GM12878 (cell line): ENCODE results near the gene ANKRD31. TPM values are rescaled to one million over a fixed set of nuclear protein-coding genes. Genes with fewer than 3 reads are reported as not detected.

Experiments used
- ATAC-seq: fragments of 200-7000 bp; cut with Tn5 transposase; 3 replicates; pipeline ENCODE4 v1.9.1; 2020; ENCODE audit warnings: mild to moderate bottlenecking, moderate library complexity
- BruUV-seq: library from RNA; stranded (reverse); fragments of 400-500 nt; replicated peaks from 2 replicates; lab custom pipeline; 2021; lab: Mats Ljungman, UMichigan
- CTCF ChIA-PET: fragments of 300-600 bp; sonication (Branson Sonifier 250); formaldehyde crosslinking; extraction: SDS; loops from one replicate; lab custom pipeline; 2021; ENCODE audit warnings: inconsistent platforms; lab: Yijun Ruan, JAX
- POLR2A ChIA-PET: fragments of 350-600 bp; formaldehyde crosslinking; extraction: SDS; loops from one replicate; lab custom pipeline; 2021; ENCODE audit warnings: inconsistent platforms; lab: Charles Lee
- RAD21 ChIA-PET: fragments of 300-600 bp; sonication (Branson Sonifier 250); formaldehyde crosslinking; loops from one replicate; lab custom pipeline; 2023; ENCODE audit warnings: antibody characterized with exemption; ENCODE audit not compliant: unreplicated experiment; lab: Charles Lee
- SMC1A ChIA-PET: fragments of 300-600 bp; sonication (Branson Sonifier 250); formaldehyde crosslinking; loops from one replicate; lab custom pipeline; 2023; ENCODE audit not compliant: unreplicated experiment, uncharacterized antibody; lab: Charles Lee
- DNase-seq: peaks from one replicate; pipeline ENCODE4 v3.0.0-alpha.2; 2011; ENCODE audit warnings: low read depth, low spot score
- FAIRE-seq: peaks from 3 replicates; lab custom pipeline; 2011; peaks lifted over from hg19 to GRCh38; lab: Jason Lieb, UNC
- H2AFZ ChIP-seq: 2 replicates; pipeline ENCODE4 v1.6.0; 2011; ENCODE audit warnings: low read depth, low read length, control low read depth; ENCODE audit not compliant: control insufficient read depth
- H3K27ac ChIP-seq: 2 replicates; pipeline ENCODE4 v1.5.1; 2011; ENCODE audit warnings: control low read depth; ENCODE audit not compliant: control insufficient read depth, insufficient read depth
- H3K27me3 ChIP-seq, 2 experiments: replicated peaks in 1 of 2; 2 replicates each; pipeline versions ENCODE4 v1.6.0 to v1.6.1; 2011; ENCODE audit warnings: low read length in 1 of 2; ENCODE audit not compliant: control insufficient read depth in 2 of 2, insufficient read depth in 2 of 2
- H3K36me3 ChIP-seq, 2 experiments: 2 replicates each; pipeline ENCODE4 v1.5.1; 2011; ENCODE audit warnings: low read length in 1 of 2; ENCODE audit not compliant: control insufficient read depth in 2 of 2, insufficient read depth in 2 of 2
- H3K4me1 ChIP-seq: 2 replicates; pipeline ENCODE4 v1.6.1; 2011; ENCODE audit warnings: mild to moderate bottlenecking, low read length, moderate library complexity, mixed read lengths; ENCODE audit not compliant: control insufficient read depth, insufficient read depth
- H3K4me2 ChIP-seq: 2 replicates; pipeline ENCODE4 v1.6.0; 2011; ENCODE audit warnings: control low read depth; ENCODE audit not compliant: control insufficient read depth, insufficient read depth
- H3K4me3 ChIP-seq: fragments of 200-600 bp; sonication (generic); 2 replicates; pipeline ENCODE4 v1.5.1; 2016
- H3K79me2 ChIP-seq: 2 replicates; pipeline ENCODE4 v1.6.0; 2011; ENCODE audit warnings: low read length; ENCODE audit not compliant: control insufficient read depth, insufficient read depth
- H3K9ac ChIP-seq: 2 replicates; pipeline ENCODE4 v1.8.0; 2011; ENCODE audit warnings: low read length, control low read depth, mixed read lengths; ENCODE audit not compliant: control insufficient read depth, insufficient read depth
- H3K9me3 ChIP-seq: replicated peaks from 3 replicates; pipeline ENCODE4 v1.5.1; 2011; ENCODE audit warnings: mild to moderate bottlenecking, low read length; ENCODE audit not compliant: control insufficient read depth, insufficient read depth
- H4K20me1 ChIP-seq: 2 replicates; pipeline ENCODE4 v1.6.0; 2011; ENCODE audit not compliant: control insufficient read depth, insufficient read depth
- FOS ChIP-seq: IDR thresholded peaks from 3 replicates; pipeline ENCODE4 v1.6.1; 2011; ENCODE audit warnings: borderline replicate concordance; ENCODE audit not compliant: insufficient read length; ENCODE audit errors: extremely low read depth
- GATAD2B ChIP-seq: fragments of 450-650 bp; conservative IDR thresholded peaks from 2 replicates; pipeline ENCODE4 v1.6.1; 2017; ENCODE audit warnings: low read depth, mild to moderate bottlenecking, moderate library complexity
- MYC ChIP-seq: IDR thresholded peaks from 2 replicates; pipeline ENCODE4 v1.6.1; 2011; ENCODE audit warnings: mild to moderate bottlenecking, low read length, moderate library complexity, inconsistent platforms; ENCODE audit not compliant: insufficient read depth, insufficient replicate concordance, insufficient read length, severe bottlenecking
- PAX5 ChIP-seq: IDR thresholded peaks from 2 replicates; pipeline ENCODE4 v1.6.1; 2011; ENCODE audit warnings: low read depth, low read length, borderline replicate concordance
- PKNOX1 ChIP-seq: fragments of 450-650 bp; IDR thresholded peaks from 2 replicates; pipeline ENCODE4 v1.6.1; 2016; ENCODE audit warnings: mild to moderate bottlenecking
- RELA ChIP-seq: fragments of 450-650 bp; IDR thresholded peaks from 2 replicates; pipeline ENCODE4 v1.8.0; 2014; ENCODE audit warnings: borderline replicate concordance; ENCODE audit not compliant: partially characterized antibody
- SIN3A ChIP-seq: IDR thresholded peaks from 2 replicates; pipeline ENCODE4 v1.6.1; 2012; ENCODE audit warnings: low read depth, low read length, improper control_type of control experiment
- SP1 ChIP-seq: IDR thresholded peaks from one replicate; pipeline ENCODE4 v1.6.1; 2011; ENCODE audit warnings: low read depth, low read length
- STAT1 ChIP-seq: fragments of 450-650 bp; conservative IDR thresholded peaks from 2 replicates; pipeline ENCODE4 v1.6.1; 2014; ENCODE audit warnings: antibody characterized with exemption, mild to moderate bottlenecking
- ZSCAN29 ChIP-seq: fragments of 450-650 bp; IDR thresholded peaks from 2 replicates; pipeline ENCODE4 v1.6.1; 2017; ENCODE audit warnings: mild to moderate bottlenecking, moderate library complexity
- WGBS: methylation state at CpG from one replicate; pipeline ENCODE4 v1.1.6; 2016; ENCODE audit warnings: low lambda C conversion rate; ENCODE audit not compliant: insufficient replicate concordance, insufficient coverage; ENCODE audit errors: missing lambda C conversion rate; 5-methylcytosine and 5-hydroxymethylcytosine counted together
- in situ Hi-C: fragments of 300-500 bp; cut with MboI; formaldehyde crosslinking; loops from 9 replicates; pipeline ENCODE4 v1.14.3; 2018; ENCODE audit warnings: mixed read lengths
- intact Hi-C: fragments of 100-400 bp; cut with micrococcal nuclease; formaldehyde crosslinking; loops from one replicate; pipeline ENCODE4 v1.14.2; 2022; ENCODE audit not compliant: unreplicated experiment
- polyA plus RNA-seq, 11 experiments: library from polyadenylated mRNA; depleted of rRNA in 4 of 11; unstranded in 6 of 11; stranded (reverse) in 5 of 11; fragments of >200 nt; fragmentation: Nextera tagmentation in 4 of 11; fragmentation: Illumina TruSeq in 1 of 11; extraction: Ambion mirVana in 4 of 11; extraction: Trizol in 1 of 11; gene quantifications; 1 replicate in 1 of 11; 2 replicates in 10 of 11; pipeline versions ENCODE4 v1.2.1 to v1.2.3, GENCODE V29; 2011 to 2016; ENCODE audit warnings: inconsistent platforms in 2 of 11, missing spikeins in 2 of 11, low read depth in 1 of 11
- total RNA-seq, 4 experiments: library from RNA; depleted of rRNA in 3 of 4; stranded (reverse); fragments of >200 nt in 3 of 4; fragmentation: Illumina TruSeq in 1 of 4; extraction: Trizol in 1 of 4; gene quantifications; 2 replicates each; pipeline versions ENCODE4 v1.2.1 to v1.2.3, GENCODE V29; 2013 to 2021
- TF ChIP-seq, protein P1 (sequence below): fragments of 450-650 bp; IDR thresholded peaks from 2 replicates; pipeline ENCODE4 v1.6.1; 2017; ENCODE audit warnings: low read depth, mild to moderate bottlenecking, moderate library complexity
- TF ChIP-seq, protein P2 (sequence below): fragments of 450-650 bp; IDR thresholded peaks from 2 replicates; pipeline ENCODE4 v1.6.1; 2018; ENCODE audit warnings: mild to moderate bottlenecking, low read depth, moderate library complexity; ENCODE audit not compliant: partially characterized antibody
- TF ChIP-seq, protein P3 (sequence below): fragments of 150-350 bp; IDR thresholded peaks from 2 replicates; pipeline ENCODE4 v1.6.1; 2014; ENCODE audit warnings: mild to moderate bottlenecking, low read depth, low read length

Gene ANKRD31
- total and polyA plus RNA-seq, 10 of the 15 experiments (the other 5 are each of a cell fraction or from before 2014, with no cell fraction given) = under 0.01 to 0.10 (median 0.04) TPM; not detected in 3

GRCh38 chr5:75059912-75060545 lies 176.6 kb downstream of the ANKRD31 start:
- in situ Hi-C loops (no loop called here), intact Hi-C loops (no loop called here)
- no peaks in the 10 kb centered on the region for H3K79me2 ChIP-seq
- RAD21 ChIA-PET = no interaction called here
- no peak for ATAC-seq
- no peak overlapping the region for H3K4me2 ChIP-seq
- CTCF ChIA-PET = interaction anchor here (1.1 kb wide), 1 partner anchor 10 kb away, joined by 3 read pairs; no protein-coding TSS in a partner anchor
- peaks cover 8% of the 10 kb centered on the region; the same call in 1 of the 2 replicates for H3K4me1 ChIP-seq
- no peak overlapping the region for H3K4me3 ChIP-seq
- no TSS peak for BruUV-seq
- no peaks in the 10 kb centered on the region for H4K20me1 ChIP-seq
- H3K27ac ChIP-seq = no peak overlapping the region
- H2AFZ ChIP-seq = no peak overlapping the region
- H3K9ac ChIP-seq = no peak overlapping the region
- no peak for DNase-seq
- H3K36me3 ChIP-seq = no peaks in the 10 kb centered on the region
- TF ChIP-seq ZSCAN29 (no peak), SP1 (no peak), PKNOX1 (no peak), MYC (no peak), PAX5 (no peak), SIN3A (no peak), RELA (no peak), STAT1 (no peak), FOS (no peak), GATAD2B (no peak)
- TF ChIP-seq, protein P1, sequence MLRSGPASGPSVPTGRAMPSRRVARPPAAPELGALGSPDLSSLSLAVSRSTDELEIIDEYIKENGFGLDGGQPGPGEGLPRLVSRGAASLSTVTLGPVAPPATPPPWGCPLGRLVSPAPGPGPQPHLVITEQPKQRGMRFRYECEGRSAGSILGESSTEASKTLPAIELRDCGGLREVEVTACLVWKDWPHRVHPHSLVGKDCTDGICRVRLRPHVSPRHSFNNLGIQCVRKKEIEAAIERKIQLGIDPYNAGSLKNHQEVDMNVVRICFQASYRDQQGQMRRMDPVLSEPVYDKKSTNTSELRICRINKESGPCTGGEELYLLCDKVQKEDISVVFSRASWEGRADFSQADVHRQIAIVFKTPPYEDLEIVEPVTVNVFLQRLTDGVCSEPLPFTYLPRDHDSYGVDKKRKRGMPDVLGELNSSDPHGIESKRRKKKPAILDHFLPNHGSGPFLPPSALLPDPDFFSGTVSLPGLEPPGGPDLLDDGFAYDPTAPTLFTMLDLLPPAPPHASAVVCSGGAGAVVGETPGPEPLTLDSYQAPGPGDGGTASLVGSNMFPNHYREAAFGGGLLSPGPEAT = no peak
- TF ChIP-seq, protein P2, sequence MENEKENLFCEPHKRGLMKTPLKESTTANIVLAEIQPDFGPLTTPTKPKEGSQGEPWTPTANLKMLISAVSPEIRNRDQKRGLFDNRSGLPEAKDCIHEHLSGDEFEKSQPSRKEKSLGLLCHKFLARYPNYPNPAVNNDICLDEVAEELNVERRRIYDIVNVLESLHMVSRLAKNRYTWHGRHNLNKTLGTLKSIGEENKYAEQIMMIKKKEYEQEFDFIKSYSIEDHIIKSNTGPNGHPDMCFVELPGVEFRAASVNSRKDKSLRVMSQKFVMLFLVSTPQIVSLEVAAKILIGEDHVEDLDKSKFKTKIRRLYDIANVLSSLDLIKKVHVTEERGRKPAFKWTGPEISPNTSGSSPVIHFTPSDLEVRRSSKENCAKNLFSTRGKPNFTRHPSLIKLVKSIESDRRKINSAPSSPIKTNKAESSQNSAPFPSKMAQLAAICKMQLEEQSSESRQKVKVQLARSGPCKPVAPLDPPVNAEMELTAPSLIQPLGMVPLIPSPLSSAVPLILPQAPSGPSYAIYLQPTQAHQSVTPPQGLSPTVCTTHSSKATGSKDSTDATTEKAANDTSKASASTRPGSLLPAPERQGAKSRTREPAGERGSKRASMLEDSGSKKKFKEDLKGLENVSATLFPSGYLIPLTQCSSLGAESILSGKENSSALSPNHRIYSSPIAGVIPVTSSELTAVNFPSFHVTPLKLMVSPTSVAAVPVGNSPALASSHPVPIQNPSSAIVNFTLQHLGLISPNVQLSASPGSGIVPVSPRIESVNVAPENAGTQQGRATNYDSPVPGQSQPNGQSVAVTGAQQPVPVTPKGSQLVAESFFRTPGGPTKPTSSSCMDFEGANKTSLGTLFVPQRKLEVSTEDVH = no peak
- TF ChIP-seq, protein P3, sequence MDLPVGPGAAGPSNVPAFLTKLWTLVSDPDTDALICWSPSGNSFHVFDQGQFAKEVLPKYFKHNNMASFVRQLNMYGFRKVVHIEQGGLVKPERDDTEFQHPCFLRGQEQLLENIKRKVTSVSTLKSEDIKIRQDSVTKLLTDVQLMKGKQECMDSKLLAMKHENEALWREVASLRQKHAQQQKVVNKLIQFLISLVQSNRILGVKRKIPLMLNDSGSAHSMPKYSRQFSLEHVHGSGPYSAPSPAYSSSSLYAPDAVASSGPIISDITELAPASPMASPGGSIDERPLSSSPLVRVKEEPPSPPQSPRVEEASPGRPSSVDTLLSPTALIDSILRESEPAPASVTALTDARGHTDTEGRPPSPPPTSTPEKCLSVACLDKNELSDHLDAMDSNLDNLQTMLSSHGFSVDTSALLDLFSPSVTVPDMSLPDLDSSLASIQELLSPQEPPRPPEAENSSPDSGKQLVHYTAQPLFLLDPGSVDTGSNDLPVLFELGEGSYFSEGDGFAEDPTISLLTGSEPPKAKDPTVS = no peak
- no peak for FAIRE-seq
- no peaks in the 10 kb centered on the region for H3K9me3 ChIP-seq
- no peaks in the 10 kb centered on the region; a peak in 1 of 4 replicates for H3K27me3 ChIP-seq
- whole genome bisulfite sequencing = 27% methylated on average over 4 of the region's 4 CpGs
- SMC1A ChIA-PET = interaction anchor here (0.6 kb wide), 1 partner anchor 600 kb away, joined by 3 read pairs; no protein-coding TSS in a partner anchor
- POLR2A ChIA-PET = no interaction called here
